Measurements from ENCODE around the gene NRXN3.

DNA sequence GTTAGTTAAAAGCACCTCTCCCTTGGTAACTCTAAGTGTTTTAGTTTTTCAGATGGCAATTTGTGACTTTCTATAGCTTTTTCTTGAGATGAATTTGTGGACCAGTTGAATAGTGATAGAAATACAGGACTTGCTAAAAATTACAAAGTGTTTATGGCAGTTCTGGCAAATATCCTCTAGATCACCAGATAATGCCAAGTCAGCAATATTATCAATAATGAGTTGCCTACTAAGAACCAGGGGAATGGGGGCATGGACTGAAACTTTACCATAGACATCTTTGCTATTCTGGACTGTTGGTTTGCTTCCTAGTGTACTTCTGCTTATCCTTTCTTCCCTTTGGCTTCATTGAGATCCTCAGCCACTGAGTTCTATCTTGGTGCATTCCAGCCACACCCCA lies 1456.9 kb downstream of the NRXN3 start:
- TF ChIP-seq EZH2 (IDR thresholded peaks at IDR 0.05; ENCODE audit: borderline replicate concordance), result no peak
- TF ChIP-seq, protein P1, sequence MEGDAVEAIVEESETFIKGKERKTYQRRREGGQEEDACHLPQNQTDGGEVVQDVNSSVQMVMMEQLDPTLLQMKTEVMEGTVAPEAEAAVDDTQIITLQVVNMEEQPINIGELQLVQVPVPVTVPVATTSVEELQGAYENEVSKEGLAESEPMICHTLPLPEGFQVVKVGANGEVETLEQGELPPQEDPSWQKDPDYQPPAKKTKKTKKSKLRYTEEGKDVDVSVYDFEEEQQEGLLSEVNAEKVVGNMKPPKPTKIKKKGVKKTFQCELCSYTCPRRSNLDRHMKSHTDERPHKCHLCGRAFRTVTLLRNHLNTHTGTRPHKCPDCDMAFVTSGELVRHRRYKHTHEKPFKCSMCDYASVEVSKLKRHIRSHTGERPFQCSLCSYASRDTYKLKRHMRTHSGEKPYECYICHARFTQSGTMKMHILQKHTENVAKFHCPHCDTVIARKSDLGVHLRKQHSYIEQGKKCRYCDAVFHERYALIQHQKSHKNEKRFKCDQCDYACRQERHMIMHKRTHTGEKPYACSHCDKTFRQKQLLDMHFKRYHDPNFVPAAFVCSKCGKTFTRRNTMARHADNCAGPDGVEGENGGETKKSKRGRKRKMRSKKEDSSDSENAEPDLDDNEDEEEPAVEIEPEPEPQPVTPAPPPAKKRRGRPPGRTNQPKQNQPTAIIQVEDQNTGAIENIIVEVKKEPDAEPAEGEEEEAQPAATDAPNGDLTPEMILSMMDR (IDR thresholded peaks at IDR 0.05; ENCODE audit: poor library complexity), result no peak
